SK-N-SH treated with all-trans-retinoic acid at 6 μM for 48 hours (cell line): Measurements from ENCODE around the gene TPRG1.
A peak's percentile ranks its signal among the peaks of the same experiment; 100 is the strongest.

Experiments used
- ATAC-seq: fragments of 200-7000 bp; cut with Tn5 transposase; 3 replicates; pipeline ENCODE4 v1.9.1; 2020; ENCODE audit warnings: mild to moderate bottlenecking, moderate library complexity
- ARNTL ChIP-seq: fragments of 450-650 bp; formaldehyde crosslinking; IDR thresholded peaks from 2 replicates; pipeline ENCODE4 v1.5.0; 2020; ENCODE audit warnings: low read depth, mild to moderate bottlenecking, moderate library complexity, borderline replicate concordance
- BACH2 ChIP-seq: fragments of 250-450 bp; sonication (Bioruptor Pico); IDR thresholded peaks from 2 replicates; pipeline ENCODE4 v1.9.0; 2021; ENCODE audit warnings: mild to moderate bottlenecking, borderline replicate concordance
- CREB5 ChIP-seq: fragments of 250-450 bp; sonication (Bioruptor Pico); IDR thresholded peaks from 2 replicates; pipeline ENCODE4 v1.5.1; 2020; ENCODE audit warnings: low read depth, mild to moderate bottlenecking, moderate library complexity
- CSDC2 ChIP-seq: fragments of 250-450 bp; sonication (Bioruptor Pico); IDR thresholded peaks from 2 replicates; pipeline ENCODE4 v1.5.0; 2020; ENCODE audit warnings: mild to moderate bottlenecking, moderate library complexity
- GLIS3 ChIP-seq: fragments of 250-450 bp; sonication (Bioruptor Pico); IDR thresholded peaks from 2 replicates; pipeline ENCODE4 v1.5.0; 2020; ENCODE audit warnings: mild to moderate bottlenecking, moderate library complexity
- OSR1 ChIP-seq: fragments of 250-450 bp; sonication (Bioruptor Pico); IDR thresholded peaks from 2 replicates; pipeline ENCODE4 v1.8.0; 2022; ENCODE audit warnings: moderate library complexity, mild to moderate bottlenecking, inconsistent platforms
- PATZ1 ChIP-seq: fragments of 250-450 bp; sonication (Bioruptor Pico); IDR thresholded peaks from 2 replicates; pipeline ENCODE4 v1.8.0; 2020; ENCODE audit warnings: mild to moderate bottlenecking, moderate library complexity, borderline replicate concordance
- POU6F1 ChIP-seq: fragments of 250-450 bp; sonication (Bioruptor Pico); IDR thresholded peaks from 2 replicates; pipeline ENCODE4 v1.8.0; 2021; ENCODE audit warnings: low read depth, mild to moderate bottlenecking, moderate library complexity, borderline replicate concordance
- PPARA ChIP-seq: fragments of 250-450 bp; sonication (Bioruptor Pico); IDR thresholded peaks from 2 replicates; pipeline ENCODE4 v1.5.0; 2020; ENCODE audit warnings: mild to moderate bottlenecking, borderline replicate concordance
- RARB ChIP-seq: fragments of 250-450 bp; sonication (Bioruptor Pico); IDR thresholded peaks from 2 replicates; pipeline ENCODE4 v1.8.0; 2021; ENCODE audit warnings: mild to moderate bottlenecking, moderate library complexity
- SNAI2 ChIP-seq: fragments of 250-450 bp; sonication (Bioruptor Pico); IDR thresholded peaks from 2 replicates; pipeline ENCODE4 v1.5.0; 2020; ENCODE audit warnings: mild to moderate bottlenecking, moderate library complexity
- TCF4 ChIP-seq: fragments of 250-450 bp; sonication (Bioruptor Pico); IDR thresholded peaks from 2 replicates; pipeline ENCODE4 v1.8.0; 2021; ENCODE audit warnings: mild to moderate bottlenecking, moderate library complexity, borderline replicate concordance
- TOX ChIP-seq: fragments of 250-450 bp; sonication (Bioruptor Pico); IDR thresholded peaks from 2 replicates; pipeline ENCODE4 v1.8.0; 2021; ENCODE audit warnings: mild to moderate bottlenecking, moderate library complexity, borderline replicate concordance
- ZC3H10 ChIP-seq: fragments of 250-450 bp; sonication (Bioruptor Pico); IDR thresholded peaks from 2 replicates; pipeline ENCODE4 v1.5.1; 2021; ENCODE audit warnings: mild to moderate bottlenecking, moderate library complexity
- ZFP3 ChIP-seq: fragments of 250-450 bp; sonication (Bioruptor Pico); IDR thresholded peaks from 2 replicates; pipeline ENCODE4 v1.5.0; 2020; ENCODE audit warnings: mild to moderate bottlenecking, moderate library complexity
- ZFP30 ChIP-seq: fragments of 450-650 bp; formaldehyde crosslinking; IDR thresholded peaks from 2 replicates; pipeline ENCODE4 v1.5.0; 2022; ENCODE audit warnings: mild to moderate bottlenecking, moderate library complexity
- ZNF565 ChIP-seq: fragments of 450-650 bp; formaldehyde crosslinking; conservative IDR thresholded peaks from 2 replicates; pipeline ENCODE4 v1.5.0; 2020; ENCODE audit warnings: low read depth, mild to moderate bottlenecking, moderate library complexity
- TF ChIP-seq, protein P1 (sequence below): fragments of 250-450 bp; sonication (Bioruptor Pico); IDR thresholded peaks from 2 replicates; pipeline ENCODE4 v1.5.1; 2021; ENCODE audit warnings: mild to moderate bottlenecking, moderate library complexity
- TF ChIP-seq, protein P2 (sequence below): fragments of 250-450 bp; sonication (Bioruptor Pico); IDR thresholded peaks from 2 replicates; pipeline ENCODE4 v1.5.0; 2020; ENCODE audit warnings: mild to moderate bottlenecking, moderate library complexity

Gene TPRG1

GRCh38 chr3:189132231-189132671 lies 39.5 kb upstream of the TPRG1 start:
- ATAC-seq = peak; percentile 100
- TF ChIP-seq TOX (CRISPR knock-in tag) (0 out of 2 replicates have a peak, but pooled peaks have one; percentile 61), GLIS3 (CRISPR knock-in tag) (no peak), ZNF565 (CRISPR knock-in tag) (no peak)

GRCh38 chr3:189132839-189133238 lies 38.9 kb upstream of the TPRG1 start:
- ATAC-seq = no peak

DNA sequence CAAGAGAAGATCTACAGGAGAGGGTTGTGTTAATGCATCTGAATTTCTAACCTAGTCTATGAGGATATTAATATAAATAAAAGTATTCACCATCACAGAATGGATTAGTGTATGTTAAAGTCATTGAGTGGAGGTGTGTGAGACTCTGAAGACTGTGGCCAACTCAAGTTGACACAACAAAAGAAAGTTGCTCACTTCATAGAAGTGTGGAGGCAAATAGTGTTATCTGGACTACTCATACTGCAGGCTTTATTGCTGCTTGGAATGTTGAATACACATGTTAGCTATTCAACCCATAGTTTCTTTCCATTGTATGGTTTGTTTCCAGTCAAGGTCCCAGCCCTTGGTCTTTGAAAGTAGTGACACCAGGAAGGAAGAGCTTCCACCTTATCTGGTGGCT lies 38.0 kb upstream of the TPRG1 start:
- no peak for ATAC-seq
- TF ChIP-seq ZC3H10 (CRISPR knock-in tag) = no peak
- TF ChIP-seq PATZ1 (CRISPR knock-in tag) = no peak
- TF ChIP-seq BACH2 (CRISPR knock-in tag) = no peak
- TF ChIP-seq ZFP3 (CRISPR knock-in tag) = no peak
- no peak for TF ChIP-seq OSR1
- no peak for TF ChIP-seq TCF4 (CRISPR knock-in tag)
- TF ChIP-seq, protein P1, sequence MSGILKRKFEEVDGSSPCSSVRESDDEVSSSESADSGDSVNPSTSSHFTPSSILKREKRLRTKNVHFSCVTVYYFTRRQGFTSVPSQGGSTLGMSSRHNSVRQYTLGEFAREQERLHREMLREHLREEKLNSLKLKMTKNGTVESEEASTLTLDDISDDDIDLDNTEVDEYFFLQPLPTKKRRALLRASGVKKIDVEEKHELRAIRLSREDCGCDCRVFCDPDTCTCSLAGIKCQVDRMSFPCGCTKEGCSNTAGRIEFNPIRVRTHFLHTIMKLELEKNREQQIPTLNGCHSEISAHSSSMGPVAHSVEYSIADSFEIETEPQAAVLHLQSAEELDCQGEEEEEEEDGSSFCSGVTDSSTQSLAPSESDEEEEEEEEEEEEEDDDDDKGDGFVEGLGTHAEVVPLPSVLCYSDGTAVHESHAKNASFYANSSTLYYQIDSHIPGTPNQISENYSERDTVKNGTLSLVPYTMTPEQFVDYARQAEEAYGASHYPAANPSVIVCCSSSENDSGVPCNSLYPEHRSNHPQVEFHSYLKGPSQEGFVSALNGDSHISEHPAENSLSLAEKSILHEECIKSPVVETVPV = no peak

More at GRCh38 chr3:189132839-189133238, 38.9 kb upstream of the TPRG1 start:
- TF ChIP-seq RARB (CRISPR knock-in tag) (no peak), ARNTL (no peak), CREB5 (CRISPR knock-in tag) (no peak), PPARA (CRISPR knock-in tag) (no peak), PATZ1 (CRISPR knock-in tag) (no peak), GLIS3 (CRISPR knock-in tag) (no peak), ZC3H10 (CRISPR knock-in tag) (no peak), POU6F1 (CRISPR knock-in tag) (no peak), OSR1 (no peak), CSDC2 (CRISPR knock-in tag) (no peak), ZNF565 (CRISPR knock-in tag) (no peak), SNAI2 (CRISPR knock-in tag) (no peak), ZFP30 (CRISPR knock-in tag) (no peak), ZFP3 (CRISPR knock-in tag) (no peak), BACH2 (CRISPR knock-in tag) (no peak)
- TF ChIP-seq, protein P2, sequence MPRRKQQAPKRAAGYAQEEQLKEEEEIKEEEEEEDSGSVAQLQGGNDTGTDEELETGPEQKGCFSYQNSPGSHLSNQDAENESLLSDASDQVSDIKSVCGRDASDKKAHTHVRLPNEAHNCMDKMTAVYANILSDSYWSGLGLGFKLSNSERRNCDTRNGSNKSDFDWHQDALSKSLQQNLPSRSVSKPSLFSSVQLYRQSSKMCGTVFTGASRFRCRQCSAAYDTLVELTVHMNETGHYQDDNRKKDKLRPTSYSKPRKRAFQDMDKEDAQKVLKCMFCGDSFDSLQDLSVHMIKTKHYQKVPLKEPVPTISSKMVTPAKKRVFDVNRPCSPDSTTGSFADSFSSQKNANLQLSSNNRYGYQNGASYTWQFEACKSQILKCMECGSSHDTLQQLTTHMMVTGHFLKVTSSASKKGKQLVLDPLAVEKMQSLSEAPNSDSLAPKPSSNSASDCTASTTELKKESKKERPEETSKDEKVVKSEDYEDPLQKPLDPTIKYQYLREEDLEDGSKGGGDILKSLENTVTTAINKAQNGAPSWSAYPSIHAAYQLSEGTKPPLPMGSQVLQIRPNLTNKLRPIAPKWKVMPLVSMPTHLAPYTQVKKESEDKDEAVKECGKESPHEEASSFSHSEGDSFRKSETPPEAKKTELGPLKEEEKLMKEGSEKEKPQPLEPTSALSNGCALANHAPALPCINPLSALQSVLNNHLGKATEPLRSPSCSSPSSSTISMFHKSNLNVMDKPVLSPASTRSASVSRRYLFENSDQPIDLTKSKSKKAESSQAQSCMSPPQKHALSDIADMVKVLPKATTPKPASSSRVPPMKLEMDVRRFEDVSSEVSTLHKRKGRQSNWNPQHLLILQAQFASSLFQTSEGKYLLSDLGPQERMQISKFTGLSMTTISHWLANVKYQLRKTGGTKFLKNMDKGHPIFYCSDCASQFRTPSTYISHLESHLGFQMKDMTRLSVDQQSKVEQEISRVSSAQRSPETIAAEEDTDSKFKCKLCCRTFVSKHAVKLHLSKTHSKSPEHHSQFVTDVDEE (CRISPR knock-in tag) = no peak
- TF ChIP-seq, protein P1 = no peak
